Kidney tubule cell (primary cell): ENCODE measurements around the gene BICRAL.

Source experiments
- DNase-seq: peaks from one replicate; pipeline ENCODE4 v3.0.0-alpha.2; 2018; ENCODE audit warnings: low spot score

Gene BICRAL

GRCh38 chr6:42781796-42782688, at the start of gene BICRAL:
Gene BICRAL (plus strand): TSS chr6:42782052. CDS start chr6:42822023, 39,971 bp downstream.
- DNase-seq = peak; percentile 77

GRCh38 chr6:42733867-42734481, 47.9 kb upstream of the BICRAL start:
- peak; percentile 89 for DNase-seq

- DNase-seq = peak; percentile 81
Observed at GRCh38 chr6:42735976-42736375, 45.9 kb upstream of the BICRAL start.

GRCh38 chr6:42740725-42741124, 41.1 kb upstream of the BICRAL start:
- no peak for DNase-seq

GRCh38 chr6:42742116-42742894, 39.5 kb upstream of the BICRAL start:
- peak; percentile 60 for DNase-seq

GRCh38 chr6:42744351-42744893, 37.4 kb upstream of the BICRAL start:
- DNase-seq = peak; percentile 20

GRCh38 chr6:42745083-42745639, 36.7 kb upstream of the BICRAL start:
- peak; percentile 36 for DNase-seq

- DNase-seq = peak; percentile 98
Observed at GRCh38 chr6:42745640-42746462, 36.0 kb upstream of the BICRAL start, which contains the start of gene TBCC. Gene TBCC (minus strand): TSS chr6:42746103. CDS start chr6:42746073, 30 bp downstream.

- DNase-seq = peak; percentile 93
Observed at GRCh38 chr6:42746463-42747391, 35.1 kb upstream of the BICRAL start.

GRCh38 chr6:42748203-42748898, 33.5 kb upstream of the BICRAL start:
- DNase-seq = no peak

- no peak for DNase-seq
Observed at GRCh38 chr6:42751055-42751454, 30.8 kb upstream of the BICRAL start.

GRCh38 chr6:42754759-42755158, 27.1 kb upstream of the BICRAL start:
- DNase-seq = no peak

GRCh38 chr6:42756722-42757121, 25.1 kb upstream of the BICRAL start:
- DNase-seq = no peak

- DNase-seq = no peak
Observed at GRCh38 chr6:42758756-42759430, 23.0 kb upstream of the BICRAL start.

GRCh38 chr6:42761287-42762067, 20.4 kb upstream of the BICRAL start:
- DNase-seq = no peak

GRCh38 chr6:42762426-42762859, 19.4 kb upstream of the BICRAL start:
- no peak for DNase-seq

- DNase-seq = no peak
Observed at GRCh38 chr6:42762950-42763349, 18.9 kb upstream of the BICRAL start.
